Bronchial epithelial cell (primary cell): ENCODE data around the gene MAP7. TPM values are rescaled to one million over a fixed set of nuclear protein-coding genes. Genes with fewer than 3 reads are reported as not detected.

Experiments
- DNase-seq: peaks from one replicate; pipeline ENCODE4 v3.0.0-alpha.2; 2010; ENCODE audit warnings: low read depth
- FAIRE-seq: peaks from 2 replicates; lab custom pipeline; 2011; peaks lifted over from hg19 to GRCh38; lab: Jason Lieb, UNC
- H3K27me3 ChIP-seq: 2 replicates; pipeline ENCODE4 v1.5.1; 2011; ENCODE audit warnings: low read length; ENCODE audit not compliant: control insufficient read depth, insufficient read depth
- H3K36me3 ChIP-seq: 2 replicates; pipeline ENCODE4 v1.5.1; 2011; ENCODE audit warnings: low read length; ENCODE audit not compliant: control insufficient read depth, insufficient read depth
- H3K4me3 ChIP-seq: 2 replicates; pipeline ENCODE4 v1.5.1; 2011; ENCODE audit warnings: mild to moderate bottlenecking, low read depth, low read length, control low read depth
- total RNA-seq: library from RNA; depleted of rRNA; stranded (reverse); fragments of >200 nt; gene quantifications from 2 replicates; pipeline ENCODE4 v1.2.1, GENCODE V29; 2014
- TF ChIP-seq, protein P1 (sequence below): IDR thresholded peaks from 2 replicates; pipeline ENCODE4 v1.5.1; 2011; ENCODE audit warnings: mild to moderate bottlenecking, moderate library complexity, low read length, control low read depth, inconsistent platforms; ENCODE audit not compliant: insufficient read depth, severe bottlenecking

The MAP7 gene
- total RNA-seq, 1 donor from 2014 or later = 30.8 TPM

DNA sequence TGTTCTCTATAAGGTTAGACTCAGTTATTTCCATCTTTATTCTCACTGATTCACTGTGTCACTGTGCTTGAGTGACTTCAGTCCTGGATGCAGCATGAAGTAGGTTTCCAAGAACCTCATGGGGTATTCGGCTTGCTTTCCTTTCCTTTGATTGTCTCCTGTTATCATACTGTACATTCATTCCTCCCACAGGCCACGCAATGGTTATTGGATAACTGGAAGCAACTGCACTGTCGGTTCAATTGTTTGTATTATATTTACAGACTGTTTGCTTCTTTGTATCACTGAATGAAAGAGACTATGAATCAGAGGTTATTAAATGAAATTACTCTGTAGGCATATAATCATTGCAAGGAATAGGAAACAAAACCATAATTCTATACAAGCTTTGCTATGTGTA lies 129.4 kb downstream of the MAP7 start:
- Histone ChIP-seq H3K27me3 (no peaks in the 10 kb centered on the region), H3K36me3 (peaks cover 2% of the 10 kb centered on the region), H3K4me3 (no peak overlapping the region)
- FAIRE-seq (no peak), DNase-seq (no peak)
- TF ChIP-seq, protein P1, sequence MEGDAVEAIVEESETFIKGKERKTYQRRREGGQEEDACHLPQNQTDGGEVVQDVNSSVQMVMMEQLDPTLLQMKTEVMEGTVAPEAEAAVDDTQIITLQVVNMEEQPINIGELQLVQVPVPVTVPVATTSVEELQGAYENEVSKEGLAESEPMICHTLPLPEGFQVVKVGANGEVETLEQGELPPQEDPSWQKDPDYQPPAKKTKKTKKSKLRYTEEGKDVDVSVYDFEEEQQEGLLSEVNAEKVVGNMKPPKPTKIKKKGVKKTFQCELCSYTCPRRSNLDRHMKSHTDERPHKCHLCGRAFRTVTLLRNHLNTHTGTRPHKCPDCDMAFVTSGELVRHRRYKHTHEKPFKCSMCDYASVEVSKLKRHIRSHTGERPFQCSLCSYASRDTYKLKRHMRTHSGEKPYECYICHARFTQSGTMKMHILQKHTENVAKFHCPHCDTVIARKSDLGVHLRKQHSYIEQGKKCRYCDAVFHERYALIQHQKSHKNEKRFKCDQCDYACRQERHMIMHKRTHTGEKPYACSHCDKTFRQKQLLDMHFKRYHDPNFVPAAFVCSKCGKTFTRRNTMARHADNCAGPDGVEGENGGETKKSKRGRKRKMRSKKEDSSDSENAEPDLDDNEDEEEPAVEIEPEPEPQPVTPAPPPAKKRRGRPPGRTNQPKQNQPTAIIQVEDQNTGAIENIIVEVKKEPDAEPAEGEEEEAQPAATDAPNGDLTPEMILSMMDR = no peak

DNA sequence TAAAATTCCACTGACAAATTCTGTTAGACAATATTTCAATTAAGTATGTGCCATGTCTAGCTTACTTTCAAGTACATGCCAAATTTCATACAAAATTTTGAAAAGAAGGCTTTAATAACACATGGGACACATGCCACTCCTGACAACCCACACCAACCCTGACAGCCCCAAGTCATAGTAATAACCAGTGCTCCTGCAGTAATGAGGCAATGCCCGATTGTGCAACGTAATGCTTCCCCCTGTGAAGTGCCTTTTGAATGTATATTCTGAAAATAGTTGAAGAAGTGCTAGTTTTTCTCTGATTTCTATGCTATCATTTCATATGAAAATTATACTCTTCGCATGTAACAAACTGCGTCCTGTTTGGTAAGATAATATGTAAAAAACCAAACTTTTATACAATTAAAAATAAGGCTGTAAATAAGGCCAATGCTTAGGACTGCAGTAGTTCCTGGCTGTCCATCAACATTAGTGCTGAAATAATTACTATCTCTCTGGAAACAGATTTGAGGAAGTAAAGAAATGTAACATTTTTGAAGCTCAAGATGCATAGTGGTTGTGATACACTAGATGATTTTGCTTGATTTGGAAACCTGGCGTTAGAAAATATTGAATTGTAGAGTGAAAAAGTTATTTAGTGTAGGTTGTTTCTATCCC lies 134.7 kb downstream of the MAP7 start:
- DNase-seq (no peak), FAIRE-seq (no peak)
- no peak overlapping the region for H3K4me3 ChIP-seq
- peaks cover 2% of the 10 kb centered on the region for H3K36me3 ChIP-seq
- TF ChIP-seq, protein P1 = no peak
- no peaks in the 10 kb centered on the region for H3K27me3 ChIP-seq

DNA sequence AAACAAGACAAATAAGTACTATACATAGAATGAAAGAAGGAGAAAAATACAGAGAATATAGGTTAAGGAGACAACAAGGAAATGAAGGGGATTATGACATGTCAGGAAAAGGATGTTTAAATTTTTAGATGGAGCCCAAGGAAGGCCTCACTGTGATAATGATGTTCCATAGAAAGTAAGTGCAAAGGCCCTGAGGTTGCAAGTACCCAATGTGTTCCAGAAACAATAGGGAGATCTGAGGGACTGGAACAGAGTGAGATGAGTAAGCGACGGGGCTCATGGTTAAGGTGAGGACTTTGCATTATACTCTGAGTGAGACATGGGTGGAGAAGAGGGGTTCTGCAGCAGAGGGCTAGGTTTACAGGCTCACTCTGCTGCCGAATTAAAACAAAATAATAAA lies 137.8 kb downstream of the MAP7 start:
- FAIRE-seq (no peak), DNase-seq (no peak)
- TF ChIP-seq, protein P1 = no peak
- Histone ChIP-seq H3K36me3 (no peaks in the 10 kb centered on the region), H3K4me3 (no peak overlapping the region), H3K27me3 (no peaks in the 10 kb centered on the region)

DNA sequence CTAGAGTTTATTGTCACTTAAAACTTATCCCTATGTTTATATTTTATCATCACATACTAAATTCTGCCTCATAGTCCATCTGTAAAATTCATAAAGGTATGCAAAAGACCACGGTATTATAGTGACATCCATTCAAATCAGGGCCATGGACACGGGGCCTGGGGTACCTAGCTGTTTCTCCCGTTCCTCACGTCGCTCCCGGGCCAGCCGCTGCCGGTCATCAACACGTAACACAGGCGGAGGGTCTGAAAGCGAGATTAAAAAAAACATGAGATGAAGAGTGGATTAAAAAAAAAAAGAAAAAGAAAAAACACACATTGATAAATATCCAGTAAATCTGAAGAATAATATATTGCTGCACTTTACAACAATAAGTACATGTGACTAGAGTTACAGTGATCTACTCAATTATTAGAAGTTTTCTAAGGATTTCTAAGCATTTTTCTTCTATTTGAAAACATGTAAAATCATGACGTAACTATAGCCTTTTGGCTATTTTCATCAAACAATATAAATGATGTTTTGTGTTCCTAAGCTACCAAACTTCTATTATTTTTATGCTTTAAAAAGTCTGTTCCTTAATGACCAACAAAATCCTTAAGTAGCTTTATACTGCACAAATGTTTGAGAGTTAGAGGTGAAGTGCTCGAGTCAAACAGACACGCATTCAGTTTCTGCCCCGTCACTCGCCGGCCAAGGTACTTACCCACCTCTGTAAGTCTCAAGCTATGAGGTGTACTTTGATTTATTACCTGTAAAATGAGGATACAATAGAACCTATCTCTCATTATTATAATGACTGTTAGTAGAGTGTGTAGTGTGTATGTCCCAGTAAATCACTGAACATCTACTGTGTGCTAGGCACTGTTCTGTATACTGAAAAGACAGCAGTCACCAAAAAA lies 138.5 kb downstream of the MAP7 start:
- FAIRE-seq (no peak), DNase-seq (no peak)
- Histone ChIP-seq H3K27me3 (no peaks in the 10 kb centered on the region), H3K36me3 (no peaks in the 10 kb centered on the region), H3K4me3 (no peak overlapping the region)
- TF ChIP-seq, protein P1 = no peak

DNA sequence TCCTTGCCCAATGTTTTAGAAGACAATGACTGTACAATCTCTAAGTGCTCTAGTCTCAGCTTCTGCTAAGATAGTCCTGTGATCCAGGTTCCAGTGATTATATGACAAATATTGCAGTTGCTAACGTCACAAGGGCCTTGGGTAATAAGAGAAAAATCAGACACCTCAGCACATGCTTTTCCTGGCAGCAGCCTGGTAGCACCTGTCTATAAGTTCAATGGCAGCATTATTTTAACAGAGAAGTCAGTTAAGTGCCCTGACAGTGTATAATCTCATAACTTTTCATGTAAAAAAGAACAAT lies 139.2 kb downstream of the MAP7 start:
- Histone ChIP-seq H3K36me3 (no peaks in the 10 kb centered on the region), H3K4me3 (no peak overlapping the region), H3K27me3 (no peaks in the 10 kb centered on the region)
- TF ChIP-seq, protein P1 = no peak
- DNase-seq (no peak), FAIRE-seq (no peak)
